HFFc6 (cell line): ENCODE measurements around the gene ALCAM. TPM values are rescaled to one million over a fixed set of nuclear protein-coding genes. Genes with fewer than 3 reads are reported as not detected.

Source experiments
- DNase-seq: peaks from one replicate; pipeline ENCODE4 v3.0.0-alpha.2; 2018
- H3K27ac Mint-ChIP-seq: 2 replicates; pipeline ENCODE4 v1.8.0; 2020; ENCODE audit warnings: mild to moderate bottlenecking, mixed read lengths
- H3K27me3 Mint-ChIP-seq: 2 replicates; pipeline ENCODE4 v1.8.0; 2021; ENCODE audit warnings: mild to moderate bottlenecking, moderate library complexity, mixed read lengths; ENCODE audit not compliant: insufficient read depth
- H3K36me3 Mint-ChIP-seq: 2 replicates; pipeline ENCODE4 v1.8.0; 2021; ENCODE audit warnings: low read depth, mixed read lengths
- H3K4me1 Mint-ChIP-seq: 2 replicates; pipeline ENCODE4 v1.8.0; 2020; ENCODE audit warnings: low read depth, mixed read lengths
- H3K4me3 Mint-ChIP-seq: 2 replicates; pipeline ENCODE4 v1.8.0; 2020; ENCODE audit warnings: mild to moderate bottlenecking, moderate library complexity, mixed read lengths
- H3K9me3 Mint-ChIP-seq: 2 replicates; pipeline ENCODE4 v1.8.0; 2020; ENCODE audit warnings: mild to moderate bottlenecking, mixed read lengths
- CTCF ChIP-seq: fragments of 200-600 bp; sonication (generic); IDR thresholded peaks from 2 replicates; pipeline ENCODE4 v1.5.0; 2021; ENCODE audit warnings: antibody characterized with exemption, mild to moderate bottlenecking
- total RNA-seq, 6 experiments: library from RNA; stranded (reverse); fragmentation: NEBNext Ultra II Directional; extraction: Animal tissue kit (Norgen Biotek cat#: 25700); gene quantifications; 2 replicates in 1 of 6; 3 replicates in 5 of 6; pipeline ENCODE4 v1.2.3, GENCODE V29; 2021

ALCAM gene
- total RNA-seq, 6 experiments from 2014 or later = 307 to 420 (median 361) TPM

GRCh38 chr3:105615814-105616213 is 249.1 kb downstream of the ALCAM start:
- Mint-ChIP-seq H3K9me3 (no peaks in the 10 kb centered on the region), H3K27ac (no peak overlapping the region), H3K36me3 (no peaks in the 10 kb centered on the region), H3K4me1 (peaks cover 21% of the 10 kb centered on the region), H3K27me3 (no peaks in the 10 kb centered on the region), H3K4me3 (no peak overlapping the region)
- no peak for DNase-seq
- no peak for TF ChIP-seq CTCF

- no peak for TF ChIP-seq CTCF
- H3K4me3 Mint-ChIP-seq = no peak overlapping the region
- H3K27me3 Mint-ChIP-seq = no peaks in the 10 kb centered on the region
- no peaks in the 10 kb centered on the region for H3K9me3 Mint-ChIP-seq
- no peaks in the 10 kb centered on the region for H3K36me3 Mint-ChIP-seq
- no peak overlapping the region for H3K27ac Mint-ChIP-seq
- peaks cover 21% of the 10 kb centered on the region for H3K4me1 Mint-ChIP-seq
- no peak for DNase-seq
Measured at GRCh38 chr3:105616374-105617121, 249.8 kb downstream of the ALCAM start.

GRCh38 chr3:105618556-105618955 is 251.8 kb downstream of the ALCAM start:
- no peak for TF ChIP-seq CTCF
- H3K4me3 Mint-ChIP-seq = no peak overlapping the region
- H3K27me3 Mint-ChIP-seq = no peaks in the 10 kb centered on the region
- H3K9me3 Mint-ChIP-seq = no peaks in the 10 kb centered on the region
- H3K27ac Mint-ChIP-seq = no peak overlapping the region
- no peaks in the 10 kb centered on the region for H3K36me3 Mint-ChIP-seq
- no peak for DNase-seq
- peaks cover 21% of the 10 kb centered on the region for H3K4me1 Mint-ChIP-seq

- Mint-ChIP-seq H3K27me3 (no peaks in the 10 kb centered on the region), H3K4me1 (peaks cover 14% of the 10 kb centered on the region), H3K36me3 (no peaks in the 10 kb centered on the region), H3K9me3 (no peaks in the 10 kb centered on the region), H3K4me3 (no peak overlapping the region), H3K27ac (no peak overlapping the region)
- no peak for TF ChIP-seq CTCF
- DNase-seq = no peak
Measured at GRCh38 chr3:105619651-105620050, 252.9 kb downstream of the ALCAM start.

- no peaks in the 10 kb centered on the region for H3K36me3 Mint-ChIP-seq
- TF ChIP-seq CTCF = no peak
- H3K9me3 Mint-ChIP-seq = no peaks in the 10 kb centered on the region
- peaks cover 8% of the 10 kb centered on the region; the same call in 1 of the 2 replicates for H3K4me1 Mint-ChIP-seq
- no peaks in the 10 kb centered on the region for H3K27me3 Mint-ChIP-seq
- H3K4me3 Mint-ChIP-seq = no peak overlapping the region
- DNase-seq = no peak
- no peak overlapping the region for H3K27ac Mint-ChIP-seq
Measured at GRCh38 chr3:105620236-105620635, 253.5 kb downstream of the ALCAM start.
